Hematopoietic multipotent progenitor cell treated with erythropoietin and hydrocortisone succinate and interleukin-3 and kit ligand, for 17 days (in vitro differentiated cells): ENCODE measurements around the gene RBMS3.

Source experiments
- DNase-seq: peaks from one replicate; pipeline ENCODE4 v3.0.0-alpha.2; 2015; ENCODE audit warnings: low spot score

The RBMS3 gene

GRCh38 chr3:29942297-29942696 is 661.4 kb downstream of the RBMS3 start:
- no peak for DNase-seq

GRCh38 chr3:29949131-29949530 is 668.3 kb downstream of the RBMS3 start:
- DNase-seq, result no peak

DNA sequence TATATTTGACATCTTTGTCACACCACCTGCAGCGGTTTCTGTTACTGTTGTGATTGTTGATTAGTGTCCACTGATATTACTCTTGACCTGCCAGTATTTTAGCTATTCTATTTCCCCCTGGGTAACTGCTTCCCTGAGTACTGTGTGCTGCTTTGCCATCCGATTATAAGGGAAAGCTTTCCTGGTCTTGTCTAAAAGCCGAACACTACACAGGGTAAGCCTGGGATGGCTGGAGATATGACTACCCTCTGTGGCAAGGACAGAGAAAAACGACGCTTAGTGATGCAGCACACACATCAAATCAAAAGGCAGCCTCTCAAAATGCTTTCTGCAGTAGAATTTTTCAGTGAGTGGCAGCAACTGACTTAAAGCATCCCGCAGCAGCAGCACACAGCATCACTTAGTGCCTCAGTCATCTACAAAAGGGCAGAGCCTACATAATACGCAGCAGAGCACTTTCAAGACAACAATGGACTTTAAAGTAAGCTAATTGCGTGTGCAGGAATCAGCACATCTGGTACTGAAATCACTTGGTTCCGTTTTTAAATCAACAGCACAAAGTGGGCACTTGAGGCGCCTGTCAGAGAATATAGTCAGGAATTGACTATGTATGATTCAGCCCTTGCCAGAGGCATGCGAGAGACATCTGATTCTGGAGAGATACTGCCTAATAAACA is 669.2 kb downstream of the RBMS3 start:
- no peak for DNase-seq

DNA sequence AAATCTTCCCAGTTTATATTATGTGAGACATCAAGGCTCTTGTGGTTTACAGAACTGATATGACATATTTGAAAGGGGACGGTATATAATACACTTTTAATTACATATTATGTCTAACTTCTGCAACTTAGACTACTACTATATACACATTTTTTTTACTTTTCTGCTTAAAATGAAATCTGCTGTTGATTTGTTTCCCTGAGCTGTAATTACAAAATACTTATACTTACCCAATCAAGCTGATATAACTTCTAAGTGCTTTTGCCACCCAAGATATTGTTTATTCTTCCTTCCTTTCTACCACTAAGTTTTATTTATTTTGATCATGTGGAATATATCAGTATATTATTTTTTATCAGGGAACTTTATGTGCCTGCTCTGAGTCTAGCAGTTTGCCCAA is 671.6 kb downstream of the RBMS3 start:
- no peak for DNase-seq

GRCh38 chr3:29955413-29955812 is 674.5 kb downstream of the RBMS3 start:
- no peak for DNase-seq

DNA sequence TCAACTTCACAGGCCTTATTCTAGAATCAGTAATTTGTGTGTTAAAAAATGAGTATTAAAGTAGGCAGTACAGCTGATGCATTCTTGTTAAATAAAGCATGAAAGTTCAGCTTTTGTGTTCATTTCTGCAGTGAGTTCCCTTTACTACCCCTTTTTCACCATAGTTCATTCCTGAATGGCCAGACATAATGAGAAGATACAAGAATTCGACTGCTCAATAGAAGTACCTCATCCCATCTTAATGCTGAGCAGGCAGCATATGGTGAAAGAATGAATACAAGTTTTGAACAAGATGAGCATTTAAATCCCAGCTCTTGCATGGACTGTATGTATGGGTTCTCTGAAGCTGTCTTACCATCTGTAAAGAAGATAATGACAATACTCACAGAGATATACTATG is 677.9 kb downstream of the RBMS3 start:
- DNase-seq, result no peak

DNA sequence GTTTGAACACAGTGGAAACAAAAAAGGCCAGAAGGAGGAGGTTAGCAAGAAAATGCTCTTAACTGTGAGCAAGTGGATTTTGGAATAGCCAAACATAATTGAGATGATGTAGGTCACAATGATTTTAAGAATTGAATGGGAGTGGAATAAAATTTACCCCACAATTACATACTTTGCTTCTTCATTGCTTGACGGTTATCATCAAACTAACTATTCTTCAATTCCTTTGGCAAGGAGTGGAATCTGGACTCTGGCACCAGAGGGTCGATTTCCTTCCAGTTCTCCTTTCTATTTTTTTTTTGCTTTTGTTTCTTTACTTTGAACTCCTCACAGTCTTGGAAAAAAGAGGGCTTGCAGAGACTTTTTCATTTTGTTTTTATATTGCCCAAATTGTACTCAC is 691.0 kb downstream of the RBMS3 start:
- no peak for DNase-seq

DNA sequence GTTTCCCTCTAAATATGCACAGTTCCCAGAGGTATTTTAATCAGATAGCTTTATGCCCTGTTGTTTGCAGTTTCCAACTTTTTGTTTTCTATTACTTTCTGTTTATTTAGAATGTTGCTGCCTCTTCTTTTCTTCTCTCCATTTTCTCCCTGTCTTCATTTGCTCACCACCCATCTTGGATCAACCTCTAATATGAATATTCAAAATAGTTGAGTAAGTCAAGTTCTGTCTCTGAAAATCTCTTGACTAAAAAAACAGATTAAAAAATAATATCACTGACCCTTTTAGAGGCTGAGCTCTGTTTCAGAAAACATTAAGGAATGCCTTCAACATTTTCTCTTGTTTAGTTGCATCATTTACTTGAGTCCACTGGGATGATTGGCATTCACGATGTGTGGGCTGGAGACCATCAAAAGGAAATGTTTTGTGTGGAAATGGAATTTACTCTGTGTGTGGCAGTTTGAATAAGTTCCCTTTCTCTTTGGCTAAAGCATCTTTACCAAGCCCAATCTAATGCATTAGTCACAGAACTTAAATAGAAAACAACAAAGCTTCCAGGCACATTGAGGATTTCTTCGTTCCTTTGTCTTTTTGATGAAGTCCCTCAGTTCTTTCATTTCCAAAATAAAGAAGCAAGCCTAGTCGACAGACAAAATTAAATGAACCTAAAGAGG is 691.6 kb downstream of the RBMS3 start:
- no peak for DNase-seq

GRCh38 chr3:29973763-29974162 is 692.9 kb downstream of the RBMS3 start:
- no peak for DNase-seq

DNA sequence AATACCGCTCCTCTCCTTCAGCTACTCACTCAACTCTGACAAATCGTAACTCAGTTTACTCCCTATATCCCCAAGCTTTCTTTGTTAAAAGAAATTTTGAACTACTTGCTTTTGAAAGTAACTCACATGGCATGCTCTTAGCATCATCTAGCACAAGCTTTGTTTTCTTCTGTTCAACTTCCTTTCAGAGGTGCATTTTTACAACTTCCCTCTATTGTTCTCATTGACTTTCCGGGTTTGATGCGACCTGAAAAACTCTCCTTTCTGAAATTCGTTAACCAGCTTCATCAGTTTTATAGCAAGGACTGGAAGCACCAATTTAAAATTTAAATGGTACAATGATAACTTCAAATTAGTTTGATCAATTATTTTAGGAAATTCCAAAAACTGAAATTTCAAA is 696.0 kb downstream of the RBMS3 start:
- DNase-seq, result no peak

GRCh38 chr3:29977360-29977759 is 696.5 kb downstream of the RBMS3 start:
- no peak for DNase-seq

DNA sequence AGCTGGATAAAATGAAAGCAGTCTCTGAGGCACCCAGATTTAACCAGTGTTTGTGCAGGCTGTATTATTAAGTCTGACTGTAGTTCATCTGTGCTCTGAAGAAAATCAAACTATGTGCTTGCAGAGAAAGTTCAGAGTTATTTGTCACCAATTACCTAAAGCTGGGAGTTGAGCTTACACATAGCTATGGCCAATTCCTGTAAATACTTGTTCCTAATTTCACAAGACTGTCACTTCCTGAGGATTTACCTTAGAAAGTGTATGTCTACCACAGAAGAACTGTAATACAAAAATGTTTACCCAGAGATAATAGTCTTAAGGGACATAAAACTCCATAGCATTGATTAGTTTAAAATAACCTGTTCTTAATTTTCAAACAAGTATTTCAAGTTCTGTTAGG is 697.2 kb downstream of the RBMS3 start:
- no peak for DNase-seq

DNA sequence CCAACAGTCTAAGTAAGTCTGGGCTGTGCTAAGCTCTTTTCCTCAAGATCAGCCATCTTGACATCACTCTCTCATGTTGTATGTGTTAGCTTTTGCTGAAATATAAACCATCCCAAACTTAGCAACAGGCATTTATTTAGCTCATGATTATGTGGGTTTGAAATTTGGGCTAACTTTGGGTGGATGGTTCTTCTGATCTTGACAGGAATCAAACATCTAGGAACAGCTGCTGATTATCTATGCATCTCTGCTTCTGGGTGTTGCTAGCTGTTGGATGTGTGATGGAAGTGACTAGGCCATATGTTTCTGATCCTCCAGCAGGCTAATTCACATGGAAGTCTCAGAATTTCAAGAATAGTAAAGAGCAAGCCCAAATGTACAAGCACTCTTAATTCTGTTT is 710.3 kb downstream of the RBMS3 start:
- no peak for DNase-seq

DNA sequence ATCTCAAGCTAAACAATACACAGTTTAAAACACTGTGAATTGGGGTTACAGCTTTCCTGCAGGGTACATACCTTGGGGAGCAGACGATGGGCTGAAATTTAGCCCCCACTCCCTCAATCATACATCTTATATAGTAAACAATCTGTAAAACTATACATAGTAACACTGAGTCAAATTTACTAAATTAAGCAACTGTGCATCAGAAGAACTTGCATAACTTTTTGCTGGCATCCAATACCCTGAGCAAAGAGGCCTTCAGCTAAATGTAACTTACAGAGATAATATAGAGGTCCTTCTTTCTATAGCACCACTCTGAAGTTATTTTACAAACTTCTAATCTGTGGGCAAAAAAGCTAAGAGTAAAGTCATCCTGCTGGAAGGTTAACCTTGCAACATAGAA is 721.9 kb downstream of the RBMS3 start:
- DNase-seq, result no peak

GRCh38 chr3:30003741-30004140 is 722.9 kb downstream of the RBMS3 start:
- no peak for DNase-seq

- DNase-seq, result no peak
Observed at GRCh38 chr3:30004481-30004880, 723.6 kb downstream of the RBMS3 start.

DNA sequence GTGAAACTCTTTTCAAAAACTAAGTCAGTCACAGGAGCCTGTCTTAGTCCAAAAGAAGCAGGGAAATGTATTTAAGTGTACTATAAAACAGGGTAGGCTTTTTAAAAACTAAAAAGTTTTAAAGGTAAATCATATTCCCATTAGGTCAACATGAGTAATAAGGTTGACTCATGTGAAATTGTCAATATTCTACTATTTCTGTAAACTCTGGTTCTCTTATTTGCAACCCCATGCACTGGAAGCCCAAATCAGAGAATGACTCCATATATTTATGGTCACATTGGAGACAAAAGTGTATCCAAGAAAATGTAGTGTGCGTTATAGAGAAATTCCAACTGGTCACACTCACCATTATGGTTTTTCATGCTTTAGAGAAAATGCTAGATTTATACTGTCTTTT is 725.2 kb downstream of the RBMS3 start:
- DNase-seq, result no peak

- DNase-seq, result no peak
Observed at GRCh38 chr3:30007668-30008067, 726.8 kb downstream of the RBMS3 start.

- DNase-seq, result no peak
Observed at GRCh38 chr3:30011237-30011803, 730.4 kb downstream of the RBMS3 start.

DNA sequence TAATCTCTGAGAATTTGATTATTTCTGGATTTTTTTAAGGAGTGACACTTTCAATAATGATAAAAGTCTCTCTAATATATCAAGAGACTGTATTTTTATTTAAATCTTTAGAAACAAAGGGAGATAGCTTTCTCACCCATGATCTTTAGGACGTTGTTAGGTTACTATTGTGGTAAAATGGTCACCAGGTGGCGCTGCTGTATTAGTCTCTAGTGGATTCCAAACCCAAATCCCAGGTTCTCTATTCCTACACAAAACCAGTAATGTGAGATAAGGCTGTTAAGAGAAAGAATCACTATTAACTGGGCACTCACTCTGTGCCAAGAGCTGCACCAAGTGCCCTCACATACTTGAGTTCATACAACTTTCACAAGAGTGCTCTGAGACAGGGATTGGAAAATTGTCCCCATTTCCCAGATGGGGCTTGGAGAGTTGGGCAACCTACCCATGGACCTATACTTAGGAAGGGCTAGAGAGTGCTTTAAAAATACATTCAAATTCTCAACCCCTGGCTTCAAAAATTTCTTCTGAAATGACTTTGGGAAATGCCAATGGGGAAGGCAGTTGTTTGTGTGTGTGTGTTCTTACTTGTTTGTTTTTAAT is 732.2 kb downstream of the RBMS3 start:
- DNase-seq, result peak; percentile 34

DNA sequence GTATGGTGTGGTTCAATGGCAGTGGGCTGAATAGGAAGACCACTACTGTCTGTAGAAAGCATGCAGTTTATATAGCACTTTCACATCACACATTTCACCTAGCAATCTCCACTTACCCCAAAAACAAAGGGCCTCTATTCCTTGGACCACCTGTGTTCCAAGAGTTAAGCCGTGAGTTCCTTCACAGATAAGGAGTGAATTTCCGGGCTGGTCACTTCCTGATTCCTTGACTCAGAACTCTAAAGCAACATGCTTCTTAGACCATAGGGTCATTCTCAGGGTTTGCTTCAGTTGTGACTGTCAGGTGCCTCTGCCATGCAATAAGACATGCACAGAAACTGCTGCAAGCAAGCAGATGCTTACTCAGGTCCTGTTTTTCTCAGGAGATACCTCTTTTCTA is 737.0 kb downstream of the RBMS3 start:
- DNase-seq, result no peak

DNA sequence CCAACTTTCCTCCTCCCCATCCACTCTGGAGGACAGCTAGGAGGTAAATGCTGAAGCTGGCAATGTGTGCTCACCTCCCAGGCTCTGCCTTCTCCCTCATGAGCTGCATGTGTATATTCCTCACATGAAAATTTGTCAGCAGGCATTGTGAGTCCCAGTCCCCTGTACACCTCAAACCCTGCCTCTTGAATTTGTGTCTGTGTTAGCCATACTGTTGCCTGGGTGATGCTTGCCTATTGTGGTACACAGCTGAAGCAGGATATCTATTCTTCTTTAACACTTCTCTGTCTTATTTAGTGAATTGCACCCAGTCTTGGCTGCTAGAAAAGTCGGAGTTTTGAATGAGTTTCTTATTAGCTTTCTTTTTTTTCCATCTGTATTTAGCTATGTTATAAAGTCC is 739.5 kb downstream of the RBMS3 start:
- no peak for DNase-seq

GRCh38 chr3:30024466-30024865 is 743.6 kb downstream of the RBMS3 start:
- no peak for DNase-seq
